ENCODE data around the gene NPDC1. TPM values are rescaled to one million over a fixed set of nuclear protein-coding genes. Genes with fewer than 3 reads are reported as not detected.
"Not testable (repeated sequence)": the region's sequence is repeated elsewhere in the genome, so short reads cannot be mapped to it uniquely, and the experiment has no call there.

Gene NPDC1
- total RNA-seq, 2 experiments from 2014 or later = 36.0 to 42.6 TPM

DNA sequence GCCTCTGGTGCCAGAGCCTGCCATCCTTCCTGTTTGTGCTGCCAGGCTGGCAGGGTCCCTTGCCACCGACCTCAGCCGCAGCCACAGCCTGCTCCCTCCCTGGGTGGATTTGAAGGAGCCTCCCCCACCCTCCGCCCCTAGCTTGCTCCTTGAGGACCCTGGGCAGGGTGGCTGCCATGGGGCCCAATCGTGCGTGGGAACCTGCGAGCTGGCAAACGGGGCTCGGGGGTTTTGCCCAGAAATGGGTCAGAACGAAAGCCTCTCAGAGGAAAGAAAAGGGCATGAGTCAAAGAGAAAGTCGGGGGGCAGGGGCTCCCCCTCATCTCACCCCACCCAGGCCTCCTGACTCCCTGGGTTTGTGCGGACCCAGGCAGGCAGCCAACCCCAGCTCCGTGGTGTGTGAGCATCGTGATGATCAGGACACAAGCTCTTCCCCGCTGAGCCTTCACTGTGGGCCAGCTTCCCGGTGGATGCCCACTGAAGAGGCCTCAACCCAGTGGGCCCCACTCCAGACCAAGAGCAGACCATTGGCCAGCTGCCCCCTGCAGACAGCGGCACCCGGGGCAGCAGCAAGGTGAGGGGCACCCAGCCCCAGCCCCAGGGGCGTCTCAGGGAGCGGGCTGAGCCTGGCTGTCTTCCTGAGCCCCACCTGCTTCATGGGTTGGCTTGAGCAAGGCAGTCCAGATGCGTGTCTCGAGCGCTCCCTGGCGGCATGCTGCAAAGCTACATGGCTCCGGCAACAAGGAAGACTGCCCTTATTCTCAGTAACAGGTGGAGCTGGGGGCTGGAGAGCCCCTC, 11.1 kb downstream of the NPDC1 start:
- ChIA-PET POLR2A (interaction anchor here (0.6 to 1.6 kb wide), 7 partner anchors 9 to 228 kb away, joined by 3 to 12 read pairs (median 4); partner anchors contain the start of genes FBXW5 and PAXX), CTCF (interaction anchor here (0.6 to 5.8 kb wide), 62 partner anchors 8 to 327 kb away, joined by 3 to 56 read pairs (median 5); partner anchors contain the start of genes ABCA2, AJM1, ANAPC2 and CLIC3)
- Mint-ChIP-seq H3K27me3 (no peaks in the 10 kb centered on the region), H3K4me3 (peak overlapping the region; percentile 61), H3K4me1 (ENCODE audit: low read depth) (peaks cover 43% of the 10 kb centered on the region), H3K36me3 (peaks cover 6% of the 10 kb centered on the region), H3K27ac (peak overlapping the region; percentile 89), H3K9me3 (no peaks in the 10 kb centered on the region)
- intact Hi-C loops (cut with micrococcal nuclease) = loop anchor here (1.0 to 10.0 kb wide), 3 partner anchors 38 to 248 kb away; partner anchors contain the start of genes C8G, CLIC3 and FBXW5
- peak; percentile 93 for DNase-seq

DNA sequence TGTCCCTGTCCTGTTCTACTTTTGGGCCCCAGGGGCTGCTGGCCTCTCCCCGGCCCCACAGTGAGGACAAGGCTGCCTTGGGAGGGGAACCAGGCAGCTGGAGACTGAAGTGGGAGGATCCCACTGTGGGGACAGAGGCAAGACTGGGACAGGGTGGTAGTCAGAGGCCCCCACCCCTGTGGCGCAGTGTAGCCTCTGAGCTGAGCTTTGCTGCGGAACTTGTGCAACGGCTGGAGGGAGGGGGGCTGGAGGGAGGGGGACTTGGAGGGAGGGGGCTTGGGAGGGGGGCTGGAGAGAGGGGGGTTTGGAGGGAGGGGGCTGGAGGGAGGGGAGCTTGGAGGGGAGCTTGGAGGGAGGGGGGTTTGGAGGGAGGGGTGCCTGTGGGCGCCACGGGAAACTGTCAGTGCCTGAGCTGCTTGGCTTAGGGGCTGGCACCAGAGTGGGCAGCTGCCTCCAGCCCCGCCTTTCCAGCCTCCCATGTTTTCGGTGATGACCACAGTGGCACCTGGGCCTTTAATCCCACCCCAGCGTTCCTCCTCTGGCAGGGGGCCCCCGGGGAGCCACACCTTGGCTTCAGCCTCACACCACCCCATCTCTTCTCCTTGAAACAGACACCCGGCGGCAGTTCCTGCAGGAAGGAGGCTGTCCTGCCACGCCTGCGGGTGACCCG, 11.8 kb downstream of the NPDC1 start:
- Mint-ChIP-seq H3K4me3 (peak overlapping the region; percentile 61), H3K27me3 (no peaks in the 10 kb centered on the region), H3K9me3 (no peaks in the 10 kb centered on the region), H3K4me1 (ENCODE audit: low read depth) (peaks cover 50% of the 10 kb centered on the region), H3K36me3 (peaks cover 5% of the 10 kb centered on the region), H3K27ac (peak overlapping the region; percentile 89)
- no peak for DNase-seq
- intact Hi-C loops (cut with micrococcal nuclease) = loop anchor here (5.0 to 10.0 kb wide), 2 partner anchors 37 to 89 kb away; partner anchors contain the start of genes C8G, CLIC3 and FBXW5
- ChIA-PET CTCF (interaction anchor here (0.6 to 5.8 kb wide), 46 partner anchors 7 to 326 kb away, joined by 3 to 56 read pairs (median 8); partner anchors contain the start of genes ABCA2, AJM1, ANAPC2 and CLIC3), POLR2A (interaction anchor here (0.6 to 1.6 kb wide), 6 partner anchors 34 to 227 kb away, joined by 3 to 12 read pairs (median 4); partner anchors contain the start of genes FBXW5 and PAXX)

DNA sequence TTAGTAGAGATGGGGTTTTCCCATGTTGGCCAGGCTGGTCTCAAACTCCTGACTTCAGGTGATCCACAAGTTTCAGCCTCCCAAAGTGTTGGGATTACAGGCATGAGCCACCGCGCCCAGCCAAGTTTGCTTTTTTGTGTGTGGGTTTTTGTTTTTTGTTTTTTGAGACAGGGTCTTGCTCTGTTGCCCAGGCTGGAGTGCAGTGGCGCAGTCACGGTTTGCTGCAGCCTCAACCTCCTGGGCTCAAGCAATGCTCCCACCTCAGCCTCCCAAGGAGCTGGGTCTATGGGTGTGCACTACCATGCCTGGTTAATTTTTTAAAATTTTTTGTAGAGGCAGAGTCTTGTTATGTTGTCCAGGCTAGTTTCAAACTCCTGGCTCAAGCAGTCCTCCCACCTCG, 12.5 kb downstream of the NPDC1 start:
- CTCF ChIA-PET = interaction anchor here (2.5 to 3.9 kb wide), 4 partner anchors 13 to 190 kb away, joined by 10 to 49 read pairs (median 28); partner anchors contain the start of genes AJM1 and NPDC1
- not testable (repeated sequence) for DNase-seq, H3K9me3 Mint-ChIP-seq, H3K36me3 Mint-ChIP-seq, H3K4me3 Mint-ChIP-seq, H3K27ac Mint-ChIP-seq, H3K27me3 Mint-ChIP-seq
- H3K4me1 Mint-ChIP-seq (ENCODE audit: low read depth) = peaks cover 54% of the 10 kb centered on the region
- intact Hi-C loops (cut with micrococcal nuclease) = loop anchor here (5.0 to 10.0 kb wide), 2 partner anchors 36 to 89 kb away; partner anchors contain the start of genes C8G, CLIC3 and FBXW5
- POLR2A ChIA-PET = interaction anchor here (0.9 kb wide), 1 partner anchor 62 kb away, joined by 4 read pairs; no protein-coding TSS in a partner anchor

GRCh38 chr9:137032858-137033257, 13.1 kb downstream of the NPDC1 start:
- no peak for DNase-seq
- Mint-ChIP-seq H3K36me3 (no peaks in the 10 kb centered on the region), H3K27ac (no peak overlapping the region), H3K4me3 (no peak overlapping the region), H3K27me3 (no peaks in the 10 kb centered on the region), H3K4me1 (ENCODE audit: low read depth) (peaks cover 54% of the 10 kb centered on the region), H3K9me3 (no peaks in the 10 kb centered on the region)
- CTCF ChIA-PET = interaction anchor here (1.1 to 5.0 kb wide), 4 partner anchors 14 to 189 kb away, joined by 3 to 35 read pairs (median 28); partner anchors contain the start of genes AJM1, MAN1B1 and NPDC1
- POLR2A ChIA-PET = interaction anchor here (0.6 kb wide), 1 partner anchor 301 kb away, joined by 3 read pairs; no protein-coding TSS in a partner anchor
- intact Hi-C loops (cut with micrococcal nuclease) = loop anchor here (5.0 to 10.0 kb wide), 2 partner anchors 36 to 88 kb away; partner anchors contain the start of genes C8G, CLIC3 and FBXW5

DNA sequence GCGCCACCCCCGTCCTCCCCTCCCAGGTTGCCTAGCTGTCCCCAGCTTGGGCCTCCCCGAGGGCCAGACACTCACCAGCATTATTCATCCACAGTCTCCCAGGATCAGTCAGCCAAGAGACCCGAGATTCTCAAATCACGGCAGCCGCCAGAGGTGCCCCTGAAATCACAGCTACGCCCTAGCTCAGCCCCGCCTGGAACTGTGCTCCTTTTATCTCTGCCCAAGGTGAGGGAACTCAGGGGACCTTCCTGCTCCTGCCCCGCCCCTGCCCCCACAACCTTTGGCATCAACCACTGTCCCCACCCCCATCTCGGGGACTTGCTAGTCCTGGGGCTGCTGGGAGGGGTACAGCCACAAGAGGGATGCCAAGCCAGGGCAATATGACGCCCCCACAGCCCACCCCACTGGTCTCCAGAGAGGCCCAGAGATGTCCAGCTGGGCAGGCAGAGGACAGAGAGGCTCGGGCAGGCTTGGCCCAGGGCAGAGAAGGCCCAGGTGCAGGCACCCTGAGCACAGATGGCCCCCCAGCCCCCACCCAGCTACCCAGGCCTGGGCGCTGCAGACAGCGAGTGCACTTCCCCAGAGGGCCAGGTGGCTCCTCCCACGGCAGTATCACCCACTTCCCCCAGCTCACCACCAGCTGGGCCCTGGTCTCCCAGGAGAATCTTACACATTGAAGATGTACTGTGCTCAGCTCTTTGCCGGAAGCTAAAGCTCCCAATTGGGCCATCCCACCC, 13.9 kb downstream of the NPDC1 start, which contains the start of gene FUT7:
TSS of gene FUT7 (minus strand) at position 185 of the 737 bp plus-strand sequence. CDS start at position 88, 97 bp downstream.
- CTCF ChIA-PET = interaction anchor here (0.9 to 5.0 kb wide), 9 partner anchors 15 to 224 kb away, joined by 3 to 73 read pairs (median 4); partner anchors contain the start of genes AJM1, MAN1B1, NPDC1 and RABL6
- peak within 1 kb of the TSS; percentile 48 for H3K4me3 Mint-ChIP-seq
- POLR2A ChIA-PET = interaction anchor here (0.6 kb wide), 1 partner anchor 300 kb away, joined by 3 read pairs; no protein-coding TSS in a partner anchor
- no peaks in the 10 kb centered on the region for H3K9me3 Mint-ChIP-seq
- peak within 1 kb of the TSS; percentile 72 for H3K27ac Mint-ChIP-seq
- intact Hi-C loops (cut with micrococcal nuclease) = loop anchor here (5.0 to 10.0 kb wide), 2 partner anchors 35 to 87 kb away; partner anchors contain the start of genes C8G, CLIC3 and FBXW5
- peak; percentile 76 for DNase-seq
- peaks cover 57% of the 10 kb centered on the region for H3K4me1 Mint-ChIP-seq (ENCODE audit: low read depth)
- no peaks in the 10 kb centered on the region for H3K36me3 Mint-ChIP-seq
- no peaks in the 10 kb centered on the region for H3K27me3 Mint-ChIP-seq

GRCh38 chr9:137030538-137031527, 15.1 kb downstream of the NPDC1 start:
- peak; percentile 84 for DNase-seq
- Mint-ChIP-seq H3K4me3 (peak overlapping the region; percentile 37), H3K36me3 (no peaks in the 10 kb centered on the region), H3K27me3 (no peaks in the 10 kb centered on the region), H3K4me1 (ENCODE audit: low read depth) (peaks cover 57% of the 10 kb centered on the region), H3K27ac (peak overlapping the region; percentile 72), H3K9me3 (no peaks in the 10 kb centered on the region)
- intact Hi-C loops (cut with micrococcal nuclease) = loop anchor here (5.0 to 10.0 kb wide), 2 partner anchors 34 to 86 kb away; partner anchors contain the start of genes C8G, CLIC3 and FBXW5
- ChIA-PET POLR2A (interaction anchor here (0.5 kb wide), 1 partner anchor 598 kb away, joined by 3 read pairs; no protein-coding TSS in a partner anchor), CTCF (interaction anchor here (0.6 to 6.8 kb wide), 17 partner anchors 6 to 303 kb away, joined by 3 to 73 read pairs (median 14); partner anchors contain the start of genes AJM1, MAN1B1, NPDC1 and PTGDS)

GRCh38 chr9:137030006-137030405, 16.0 kb downstream of the NPDC1 start:
- DNase-seq = peak; percentile 36
- peak overlapping the region; percentile 72 for H3K27ac Mint-ChIP-seq
- no peaks in the 10 kb centered on the region for H3K27me3 Mint-ChIP-seq
- no peaks in the 10 kb centered on the region for H3K9me3 Mint-ChIP-seq
- ChIA-PET CTCF (interaction anchor here (0.6 to 6.8 kb wide), 50 partner anchors 7 to 302 kb away, joined by 3 to 73 read pairs (median 8); partner anchors contain the start of genes AJM1, CLIC3, CYSRT1 and ENTPD2), POLR2A (interaction anchor here (0.6 kb wide), 1 partner anchor 239 kb away, joined by 5 read pairs; the partner anchor contains the start of gene TMEM141)
- H3K4me3 Mint-ChIP-seq = peak overlapping the region; percentile 37
- H3K4me1 Mint-ChIP-seq (ENCODE audit: low read depth) = peaks cover 53% of the 10 kb centered on the region
- H3K36me3 Mint-ChIP-seq = no peaks in the 10 kb centered on the region
- intact Hi-C loops (cut with micrococcal nuclease) = loop anchor here (5.0 to 10.0 kb wide), 2 partner anchors 33 to 85 kb away; partner anchors contain the start of genes C8G, CLIC3 and FBXW5

- H3K4me3 Mint-ChIP-seq = peak overlapping the region; percentile 55
- peak overlapping the region; percentile 1 for H3K27ac Mint-ChIP-seq
- H3K27me3 Mint-ChIP-seq = no peaks in the 10 kb centered on the region
- no peaks in the 10 kb centered on the region for H3K9me3 Mint-ChIP-seq
- no peaks in the 10 kb centered on the region for H3K36me3 Mint-ChIP-seq
- POLR2A ChIA-PET = interaction anchor here (0.6 to 0.8 kb wide), 2 partner anchors 41 to 238 kb away, joined by 3 to 5 read pairs; partner anchors contain the start of genes SAPCD2 and TMEM141
- peaks cover 46% of the 10 kb centered on the region for H3K4me1 Mint-ChIP-seq (ENCODE audit: low read depth)
- DNase-seq = peak; percentile 84
- CTCF ChIA-PET = interaction anchor here (0.6 to 6.8 kb wide), 56 partner anchors 8 to 301 kb away, joined by 3 to 73 read pairs (median 7); partner anchors contain the start of genes AJM1, CLIC3, CYSRT1 and ENTPD2
- intact Hi-C loops (cut with micrococcal nuclease) = loop anchor here (5.0 kb wide), 2 partner anchors 38 to 127 kb away; no protein-coding TSS in a partner anchor
These were observed 16.7 kb downstream of the NPDC1 start for GRCh38 chr9:137029058-137029936.
